Measurements from ENCODE around the gene CXXC5. TPM values are rescaled to one million over a fixed set of nuclear protein-coding genes. Genes with fewer than 3 reads are reported as not detected.

Gene CXXC5
- total RNA-seq, 2 experiments from 2014 or later = 1.4 to 1.7 TPM

- CTCF ChIA-PET = interaction anchor here (1.0 kb wide), 1 partner anchor 90 kb away, joined by 4 read pairs; no protein-coding TSS in a partner anchor
- POLR2A ChIA-PET = interaction anchor here (0.7 kb wide), 1 partner anchor 8 kb away, joined by 4 read pairs; no protein-coding TSS in a partner anchor
- no peaks in the 10 kb centered on the region for H3K9me3 Mint-ChIP-seq
- H3K4me1 Mint-ChIP-seq = peaks cover 5% of the 10 kb centered on the region
- H3K4me3 Mint-ChIP-seq = no peak overlapping the region
- no peak overlapping the region for H3K27ac Mint-ChIP-seq
- H3K36me3 Mint-ChIP-seq (ENCODE audit: low read depth) = no peaks in the 10 kb centered on the region
- no peak for DNase-seq
- peaks cover 5% of the 10 kb centered on the region for H3K27me3 Mint-ChIP-seq
Measured at GRCh38 chr5:139675213-139675612, 27.1 kb downstream of the CXXC5 start.

GRCh38 chr5:139675825-139676224 is 27.7 kb downstream of the CXXC5 start:
- ChIA-PET CTCF (interaction anchor here (1.0 to 1.6 kb wide), 2 partner anchors 42 to 90 kb away, joined by 3 to 4 read pairs; no protein-coding TSS in a partner anchor), POLR2A (interaction anchor here (0.7 kb wide), 1 partner anchor 9 kb away, joined by 4 read pairs; no protein-coding TSS in a partner anchor)
- DNase-seq = no peak
- H3K27ac Mint-ChIP-seq = no peak overlapping the region
- H3K27me3 Mint-ChIP-seq = peaks cover 1% of the 10 kb centered on the region
- H3K36me3 Mint-ChIP-seq (ENCODE audit: low read depth) = no peaks in the 10 kb centered on the region
- no peak overlapping the region for H3K4me3 Mint-ChIP-seq
- H3K4me1 Mint-ChIP-seq = no peaks in the 10 kb centered on the region
- H3K9me3 Mint-ChIP-seq = no peaks in the 10 kb centered on the region

- no peak for DNase-seq
- Mint-ChIP-seq H3K27me3 (peaks cover 1% of the 10 kb centered on the region), H3K9me3 (no peaks in the 10 kb centered on the region), H3K4me1 (no peaks in the 10 kb centered on the region), H3K27ac (no peak overlapping the region), H3K4me3 (no peak overlapping the region), H3K36me3 (ENCODE audit: low read depth) (no peaks in the 10 kb centered on the region)
- POLR2A ChIA-PET = no interaction called here
- CTCF ChIA-PET = interaction anchor here (1.6 kb wide), 1 partner anchor 43 kb away, joined by 3 read pairs; no protein-coding TSS in a partner anchor
Measured at GRCh38 chr5:139676406-139676805, 28.3 kb downstream of the CXXC5 start.

- CTCF ChIA-PET = interaction anchor here (1.2 to 1.6 kb wide), 2 partner anchors 43 to 88 kb away, joined by 3 to 6 read pairs; no protein-coding TSS in a partner anchor
- Mint-ChIP-seq H3K36me3 (ENCODE audit: low read depth) (no peaks in the 10 kb centered on the region), H3K27ac (no peak overlapping the region), H3K9me3 (no peaks in the 10 kb centered on the region), H3K4me1 (no peaks in the 10 kb centered on the region), H3K4me3 (no peak overlapping the region), H3K27me3 (peaks cover 1% of the 10 kb centered on the region)
- DNase-seq = no peak
- POLR2A ChIA-PET = interaction anchor here (0.9 to 1.5 kb wide), 3 partner anchors 10 to 39 kb away, joined by 3 to 8 read pairs (median 3); no protein-coding TSS in a partner anchor
Measured at GRCh38 chr5:139676951-139677735, 29.0 kb downstream of the CXXC5 start.

- Mint-ChIP-seq H3K9me3 (no peaks in the 10 kb centered on the region), H3K36me3 (ENCODE audit: low read depth) (no peaks in the 10 kb centered on the region), H3K27me3 (peaks cover 1% of the 10 kb centered on the region), H3K4me3 (no peak overlapping the region), H3K27ac (no peak overlapping the region), H3K4me1 (no peaks in the 10 kb centered on the region)
- CTCF ChIA-PET = interaction anchor here (1.2 to 1.6 kb wide), 2 partner anchors 44 to 88 kb away, joined by 3 to 6 read pairs; no protein-coding TSS in a partner anchor
- POLR2A ChIA-PET = interaction anchor here (0.9 to 1.5 kb wide), 3 partner anchors 10 to 39 kb away, joined by 3 to 8 read pairs (median 3); no protein-coding TSS in a partner anchor
- DNase-seq = no peak
Measured at GRCh38 chr5:139677736-139678613, 29.8 kb downstream of the CXXC5 start.

GRCh38 chr5:139678751-139679750 is 30.9 kb downstream of the CXXC5 start:
- Mint-ChIP-seq H3K36me3 (ENCODE audit: low read depth) (no peaks in the 10 kb centered on the region), H3K4me3 (no peak overlapping the region), H3K27me3 (peaks cover 1% of the 10 kb centered on the region), H3K27ac (no peak overlapping the region), H3K4me1 (no peaks in the 10 kb centered on the region), H3K9me3 (no peaks in the 10 kb centered on the region)
- no peak for DNase-seq
- ChIA-PET POLR2A (no interaction called here), CTCF (interaction anchor here (1.2 kb wide), 1 partner anchor 87 kb away, joined by 6 read pairs; no protein-coding TSS in a partner anchor)

- no peak overlapping the region for H3K4me3 Mint-ChIP-seq
- POLR2A ChIA-PET = no interaction called here
- DNase-seq = no peak
Measured at GRCh38 chr5:139680368-139681111, 32.4 kb downstream of the CXXC5 start.

GRCh38 chr5:139681112-139681458 is 32.9 kb downstream of the CXXC5 start:
- no peak overlapping the region for H3K4me3 Mint-ChIP-seq
- H3K9me3 Mint-ChIP-seq = no peaks in the 10 kb centered on the region
- DNase-seq = no peak
- H3K27me3 Mint-ChIP-seq = peaks cover 5% of the 10 kb centered on the region
- no peaks in the 10 kb centered on the region for H3K36me3 Mint-ChIP-seq (ENCODE audit: low read depth)
- H3K27ac Mint-ChIP-seq = no peak overlapping the region
- CTCF ChIA-PET = no interaction called here
- H3K4me1 Mint-ChIP-seq = no peaks in the 10 kb centered on the region
- POLR2A ChIA-PET = no interaction called here

More at GRCh38 chr5:139680368-139681111, 32.4 kb downstream of the CXXC5 start:
- CTCF ChIA-PET = no interaction called here
- Mint-ChIP-seq H3K4me1 (no peaks in the 10 kb centered on the region), H3K27me3 (peaks cover 1% of the 10 kb centered on the region), H3K27ac (no peak overlapping the region), H3K36me3 (ENCODE audit: low read depth) (no peaks in the 10 kb centered on the region), H3K9me3 (no peaks in the 10 kb centered on the region)

GRCh38 chr5:139681466-139681865 is 33.3 kb downstream of the CXXC5 start:
- Mint-ChIP-seq H3K36me3 (ENCODE audit: low read depth) (no peaks in the 10 kb centered on the region), H3K4me3 (no peak overlapping the region), H3K27ac (no peak overlapping the region), H3K4me1 (no peaks in the 10 kb centered on the region), H3K27me3 (peaks cover 5% of the 10 kb centered on the region), H3K9me3 (no peaks in the 10 kb centered on the region)
- DNase-seq = no peak
- ChIA-PET CTCF (no interaction called here), POLR2A (no interaction called here)

- ChIA-PET POLR2A (no interaction called here), CTCF (no interaction called here)
- Mint-ChIP-seq H3K27me3 (peaks cover 4% of the 10 kb centered on the region), H3K4me1 (no peaks in the 10 kb centered on the region), H3K9me3 (no peaks in the 10 kb centered on the region), H3K36me3 (ENCODE audit: low read depth) (no peaks in the 10 kb centered on the region), H3K27ac (no peak overlapping the region), H3K4me3 (no peak overlapping the region)
- DNase-seq = no peak
Measured at GRCh38 chr5:139682016-139682975, 34.1 kb downstream of the CXXC5 start.
